ENCODE data around the gene GRM1. TPM values are rescaled to one million over a fixed set of nuclear protein-coding genes. Genes with fewer than 3 reads are reported as not detected.

The GRM1 gene
- total RNA-seq, 1 donor from 2014 or later, result not detected

DNA sequence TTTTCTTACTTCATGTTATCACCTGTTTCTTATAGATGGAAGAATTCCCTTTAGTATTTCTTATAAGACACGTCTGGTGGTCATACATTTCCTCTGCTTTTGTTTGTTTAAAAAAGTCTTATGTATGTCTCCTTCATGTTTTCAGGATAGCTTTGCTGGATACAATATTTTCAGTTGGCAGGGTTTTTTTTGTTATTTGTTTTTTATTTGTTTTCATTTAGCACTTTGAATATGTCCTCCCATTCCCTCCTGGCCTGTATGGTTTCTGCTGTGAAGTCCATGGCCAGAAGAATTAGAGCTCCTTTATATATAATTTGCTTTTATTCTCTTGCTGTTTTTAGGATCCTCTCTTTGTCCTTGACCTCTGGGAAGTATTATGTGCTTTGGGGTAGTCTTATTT lies 432.1 kb downstream of the GRM1 start:
- POLR2A ChIA-PET, result no interaction called here

DNA sequence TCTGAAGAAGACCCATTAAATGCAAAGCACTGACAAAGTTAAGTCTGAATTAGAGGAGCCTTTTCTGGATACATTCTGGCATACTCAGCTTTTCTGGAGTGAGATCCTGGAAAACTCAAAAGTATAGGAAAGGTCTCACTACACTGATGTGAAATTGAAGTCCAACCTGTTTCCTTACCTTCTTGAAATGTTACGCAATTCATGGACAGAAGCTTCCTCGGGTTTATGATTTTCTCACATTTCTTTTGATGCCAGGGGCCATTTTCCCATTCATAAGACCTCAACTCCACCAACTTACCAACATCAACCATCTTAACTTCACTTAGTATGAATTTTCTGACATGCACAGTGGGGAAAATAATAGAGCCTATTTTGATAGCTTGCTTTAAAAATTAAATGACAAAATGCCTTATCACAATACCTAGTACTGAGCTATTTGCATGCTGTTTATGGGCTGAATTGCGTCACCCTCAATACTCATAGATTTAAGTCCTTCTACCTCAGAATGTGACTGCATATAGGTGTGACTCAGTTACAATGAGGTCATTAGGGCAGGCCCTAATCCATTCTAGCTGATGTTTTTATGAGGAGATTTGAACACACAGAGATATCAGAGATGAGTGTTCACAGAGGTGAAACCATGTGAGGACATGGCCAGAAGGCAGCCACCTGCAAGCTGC lies 441.4 kb downstream of the GRM1 start:
- no peaks in the 10 kb centered on the region for H3K36me3 Mint-ChIP-seq (ENCODE audit: low read depth)
- H3K4me3 Mint-ChIP-seq, result no peak overlapping the region
- intact Hi-C loops (cut with micrococcal nuclease), result no loop called here
- ATAC-seq (ENCODE audit: low read depth) (no peak), DNase-seq (no peak)
- TF ChIP-seq, protein P1, sequence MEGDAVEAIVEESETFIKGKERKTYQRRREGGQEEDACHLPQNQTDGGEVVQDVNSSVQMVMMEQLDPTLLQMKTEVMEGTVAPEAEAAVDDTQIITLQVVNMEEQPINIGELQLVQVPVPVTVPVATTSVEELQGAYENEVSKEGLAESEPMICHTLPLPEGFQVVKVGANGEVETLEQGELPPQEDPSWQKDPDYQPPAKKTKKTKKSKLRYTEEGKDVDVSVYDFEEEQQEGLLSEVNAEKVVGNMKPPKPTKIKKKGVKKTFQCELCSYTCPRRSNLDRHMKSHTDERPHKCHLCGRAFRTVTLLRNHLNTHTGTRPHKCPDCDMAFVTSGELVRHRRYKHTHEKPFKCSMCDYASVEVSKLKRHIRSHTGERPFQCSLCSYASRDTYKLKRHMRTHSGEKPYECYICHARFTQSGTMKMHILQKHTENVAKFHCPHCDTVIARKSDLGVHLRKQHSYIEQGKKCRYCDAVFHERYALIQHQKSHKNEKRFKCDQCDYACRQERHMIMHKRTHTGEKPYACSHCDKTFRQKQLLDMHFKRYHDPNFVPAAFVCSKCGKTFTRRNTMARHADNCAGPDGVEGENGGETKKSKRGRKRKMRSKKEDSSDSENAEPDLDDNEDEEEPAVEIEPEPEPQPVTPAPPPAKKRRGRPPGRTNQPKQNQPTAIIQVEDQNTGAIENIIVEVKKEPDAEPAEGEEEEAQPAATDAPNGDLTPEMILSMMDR (IDR thresholded peaks at IDR 0.05), result no peak
- ChIA-PET CTCF (no interaction called here), POLR2A (no interaction called here)
- H3K9me3 Mint-ChIP-seq, result peaks cover 6% of the 10 kb centered on the region
- no peaks in the 10 kb centered on the region for H3K4me1 Mint-ChIP-seq
- no peak overlapping the region for H3K27ac Mint-ChIP-seq
- H3K27me3 Mint-ChIP-seq, result no peaks in the 10 kb centered on the region

More for the DNA sequence above, 432.1 kb downstream of the GRM1 start:
- CTCF ChIA-PET, result no interaction called here
- TF ChIP-seq, protein P1 (IDR thresholded peaks at IDR 0.05), result no peak
- DNase-seq (no peak), ATAC-seq (ENCODE audit: low read depth) (no peak)
- no peak overlapping the region for H3K4me3 Mint-ChIP-seq
- peaks cover 32% of the 10 kb centered on the region for H3K9me3 Mint-ChIP-seq
- H3K4me1 Mint-ChIP-seq, result no peaks in the 10 kb centered on the region
- intact Hi-C loops (cut with micrococcal nuclease), result no loop called here
- no peaks in the 10 kb centered on the region for H3K36me3 Mint-ChIP-seq (ENCODE audit: low read depth)
- no peak overlapping the region for H3K27ac Mint-ChIP-seq
- H3K27me3 Mint-ChIP-seq, result no peaks in the 10 kb centered on the region

DNA sequence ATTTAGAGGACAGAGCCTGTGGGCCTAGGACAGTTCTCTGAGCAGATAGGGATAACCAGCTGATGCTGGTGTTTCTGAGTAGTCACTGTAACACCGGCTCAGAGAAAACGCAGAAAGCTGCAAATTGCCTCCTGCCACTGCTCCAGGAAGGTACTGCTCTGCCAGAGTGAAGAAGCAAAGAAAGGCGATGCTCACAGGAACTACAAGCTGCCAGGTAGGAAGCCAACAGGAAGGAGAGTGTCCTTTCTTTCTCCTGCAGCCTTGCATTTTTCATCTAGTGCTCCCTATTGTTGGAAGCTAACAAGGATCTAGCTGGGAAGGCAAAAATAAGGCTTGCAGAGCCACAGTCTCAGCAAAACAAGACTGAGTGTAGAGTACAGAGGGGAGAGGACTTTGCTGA lies 444.1 kb downstream of the GRM1 start:
- Mint-ChIP-seq H3K4me1 (no peaks in the 10 kb centered on the region), H3K4me3 (no peak overlapping the region), H3K36me3 (ENCODE audit: low read depth) (no peaks in the 10 kb centered on the region), H3K27me3 (no peaks in the 10 kb centered on the region), H3K9me3 (peaks cover 6% of the 10 kb centered on the region), H3K27ac (no peak overlapping the region)
- CTCF ChIA-PET, result no interaction called here
- TF ChIP-seq, protein P1 (IDR thresholded peaks at IDR 0.05), result no peak
- POLR2A ChIA-PET, result no interaction called here
- no peak for ATAC-seq (ENCODE audit: low read depth)
- no peak for DNase-seq
- intact Hi-C loops (cut with micrococcal nuclease), result no loop called here

DNA sequence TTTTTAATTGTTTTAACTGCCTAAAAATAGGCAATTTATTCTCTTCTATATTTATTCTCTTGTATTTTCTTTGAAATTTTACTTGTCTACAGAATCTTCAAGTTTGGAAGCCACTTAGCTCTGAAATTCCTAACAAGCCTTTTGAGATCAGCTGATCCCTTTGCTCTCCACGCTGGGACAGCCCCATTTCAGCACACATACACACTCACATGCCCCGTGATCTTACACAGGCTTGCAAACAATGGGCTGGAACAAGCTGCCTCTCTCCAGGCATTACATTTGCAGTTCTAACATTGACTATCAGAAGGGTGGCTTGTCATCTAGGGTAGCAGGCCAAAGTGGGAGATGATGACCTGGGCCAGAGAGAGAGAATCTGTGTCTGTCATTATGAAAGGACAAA lies 452.7 kb downstream of the GRM1 start:
- H3K9me3 Mint-ChIP-seq, result peaks cover 8% of the 10 kb centered on the region
- H3K27ac Mint-ChIP-seq, result no peak overlapping the region
- ATAC-seq (ENCODE audit: low read depth) (no peak), DNase-seq (no peak)
- CTCF ChIA-PET, result no interaction called here
- POLR2A ChIA-PET, result no interaction called here
- H3K27me3 Mint-ChIP-seq, result no peaks in the 10 kb centered on the region
- H3K36me3 Mint-ChIP-seq (ENCODE audit: low read depth), result no peaks in the 10 kb centered on the region
- TF ChIP-seq, protein P1 (IDR thresholded peaks at IDR 0.05), result no peak
- intact Hi-C loops (cut with micrococcal nuclease), result no loop called here
- no peaks in the 10 kb centered on the region for H3K4me1 Mint-ChIP-seq
- H3K4me3 Mint-ChIP-seq, result no peak overlapping the region

DNA sequence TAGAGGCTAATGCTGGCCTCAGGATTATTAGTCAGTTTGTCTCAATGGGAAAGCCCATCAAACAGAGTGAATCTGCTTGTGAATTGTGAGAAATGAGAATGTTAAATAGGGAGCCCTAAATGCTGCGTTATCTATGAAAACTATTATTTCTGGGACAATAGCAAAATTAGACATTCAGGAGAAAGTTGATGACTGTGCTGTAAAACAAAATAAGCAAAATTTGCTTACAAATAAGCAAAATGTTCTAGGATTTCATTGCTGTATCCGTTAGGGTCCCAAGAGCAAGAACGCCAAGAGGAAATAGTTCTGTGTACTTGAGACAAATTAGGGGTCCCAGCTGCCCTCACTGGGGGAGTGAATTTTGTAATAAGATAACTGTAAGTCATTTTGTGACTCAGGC lies 455.5 kb downstream of the GRM1 start:
- TF ChIP-seq, protein P1 (IDR thresholded peaks at IDR 0.05), result no peak
- no peaks in the 10 kb centered on the region for H3K4me1 Mint-ChIP-seq
- no peaks in the 10 kb centered on the region for H3K27me3 Mint-ChIP-seq
- intact Hi-C loops (cut with micrococcal nuclease), result no loop called here
- peaks cover 6% of the 10 kb centered on the region for H3K9me3 Mint-ChIP-seq
- ChIA-PET CTCF (no interaction called here), POLR2A (no interaction called here)
- H3K4me3 Mint-ChIP-seq, result no peak overlapping the region
- ATAC-seq (ENCODE audit: low read depth) (no peak), DNase-seq (no peak)
- no peak overlapping the region for H3K27ac Mint-ChIP-seq
- H3K36me3 Mint-ChIP-seq (ENCODE audit: low read depth), result no peaks in the 10 kb centered on the region

Other genes starting within 250 kb of the GRM1 start
- gene FBXO30, start 214.3 kb upstream of the GRM1 start, total RNA-seq, result 5.8 and 6.1 TPM in 2 replicates
- 27.1 and 31.8 TPM in 2 replicates for gene SHPRH, start 64.7 kb upstream of the GRM1 start, total RNA-seq